Tibial artery (tissue), 4 donors: Measurements from ENCODE around the gene BPIFB2.
"Not testable (repeated sequence)": the region's sequence is repeated elsewhere in the genome, so short reads cannot be mapped to it uniquely, and the experiment has no call there.

ENCODE experiments used
- DNase-seq, 2 donors: peaks; one replicate each; pipeline ENCODE4 v3.0.0-alpha.2; 2019
- H3K27ac ChIP-seq, 2 donors: fragments of 200-600 bp; sonication (generic) in 1 of 2; 1 replicate in 1 of 2; 2 replicates in 1 of 2; pipeline ENCODE4 v1.5.1; 2018 to 2019; ENCODE audit warnings: mild to moderate bottlenecking in 1 of 2
- H3K27me3 ChIP-seq, 2 donors: fragments of 200-600 bp; sonication (generic) in 1 of 2; one replicate each; pipeline versions ENCODE4 v1.5.1 to v1.6.0; 2016 to 2019
- H3K36me3 ChIP-seq, 3 donors: fragments of 200-600 bp; sonication (generic) in 2 of 3; one replicate each; pipeline ENCODE4 v1.5.1; 2016 to 2019; ENCODE audit warnings: mild to moderate bottlenecking in 2 of 3
- H3K4me1 ChIP-seq, 4 donors: fragments of 200-600 bp; sonication (generic) in 2 of 4; 1 replicate in 3 of 4; 2 replicates in 1 of 4; pipeline ENCODE4 v1.5.1; 2016 to 2019
- H3K4me3 ChIP-seq, 2 donors: fragments of 200-600 bp; sonication (generic) in 1 of 2; 1 replicate in 1 of 2; 2 replicates in 1 of 2; pipeline ENCODE4 v1.5.1; 2018 to 2019; ENCODE audit warnings: mild to moderate bottlenecking in 2 of 2
- H3K9me3 ChIP-seq, 3 donors: fragments of 200-600 bp; sonication (generic) in 1 of 3; one replicate each; pipeline ENCODE4 v1.5.1; 2016 to 2019
- CTCF ChIP-seq, 2 experiments: fragments of 200-600 bp in 1 of 2; fragments of 450-650 bp in 1 of 2; IDR thresholded peaks; one replicate each; pipeline ENCODE4 v1.5.1; 2017 to 2019; ENCODE audit warnings: antibody characterized with exemption in 2 of 2, mild to moderate bottlenecking in 1 of 2, moderate library complexity in 1 of 2
- intact Hi-C: fragments of 100-400 bp; cut with DNase I; formaldehyde crosslinking; loops from one replicate; pipeline ENCODE4 v1.15.0; 2023; ENCODE audit warnings: low total_unique reads

Gene BPIFB2

GRCh38 chr20:33042430-33042829 lies 34.9 kb downstream of the BPIFB2 start:
- no peak overlapping the region for H3K27ac ChIP-seq
- no peak overlapping the region for H3K4me3 ChIP-seq
- no peak for TF ChIP-seq CTCF (IDR thresholded peaks at IDR 0.05)
- no peak for DNase-seq
- intact Hi-C loops: no loop called here
- no peaks in the 10 kb centered on the region for H3K4me1 ChIP-seq
- H3K36me3 ChIP-seq: no peaks in the 10 kb centered on the region
- no peaks in the 10 kb centered on the region for H3K27me3 ChIP-seq
- H3K9me3 ChIP-seq: peaks cover 0 to 16% (median 8%) of the 10 kb centered on the region in 3 donors

- Histone ChIP-seq H3K4me3 (no peak overlapping the region), H3K36me3 (no peaks in the 10 kb centered on the region), H3K4me1 (no peaks in the 10 kb centered on the region), H3K9me3 (peaks cover 0 to 16% (median 8%) of the 10 kb centered on the region in 3 donors), H3K27ac (no peak overlapping the region), H3K27me3 (no peaks in the 10 kb centered on the region)
- no peak for DNase-seq
- TF ChIP-seq CTCF (IDR thresholded peaks at IDR 0.05): no peak
- intact Hi-C loops: no loop called here
Measured at GRCh38 chr20:33042983-33043730, 35.7 kb downstream of the BPIFB2 start.

GRCh38 chr20:33043731-33044181 lies 36.3 kb downstream of the BPIFB2 start:
- TF ChIP-seq CTCF (IDR thresholded peaks at IDR 0.05): no peak
- no peak for DNase-seq
- intact Hi-C loops: no loop called here

GRCh38 chr20:33045129-33045721 lies 37.7 kb downstream of the BPIFB2 start:
- intact Hi-C loops, DNase-seq: not testable (repeated sequence)

More at GRCh38 chr20:33043731-33044181, 36.3 kb downstream of the BPIFB2 start:
- Histone ChIP-seq H3K9me3 (peaks cover 0 to 16% (median 8%) of the 10 kb centered on the region in 3 donors), H3K27me3 (no peaks in the 10 kb centered on the region), H3K27ac (no peak overlapping the region), H3K4me1 (no peaks in the 10 kb centered on the region), H3K36me3 (no peaks in the 10 kb centered on the region), H3K4me3 (no peak overlapping the region)

GRCh38 chr20:33046412-33046811 lies 38.9 kb downstream of the BPIFB2 start:
- intact Hi-C loops: no loop called here
- Histone ChIP-seq H3K4me3 (no peak overlapping the region), H3K9me3 (peaks cover 0 to 16% (median 8%) of the 10 kb centered on the region in 3 donors), H3K27me3 (no peaks in the 10 kb centered on the region), H3K36me3 (no peaks in the 10 kb centered on the region), H3K27ac (no peak overlapping the region), H3K4me1 (no peaks in the 10 kb centered on the region)
- DNase-seq: no peak
- TF ChIP-seq CTCF (IDR thresholded peaks at IDR 0.05): no peak

More at GRCh38 chr20:33045129-33045721, 37.7 kb downstream of the BPIFB2 start:
- peaks cover 0 to 16% (median 8%) of the 10 kb centered on the region in 3 donors for H3K9me3 ChIP-seq
- not testable (repeated sequence) for H3K36me3 ChIP-seq, H3K27me3 ChIP-seq, H3K4me3 ChIP-seq, H3K27ac ChIP-seq, H3K4me1 ChIP-seq

GRCh38 chr20:33051333-33051732 lies 43.8 kb downstream of the BPIFB2 start:
- Histone ChIP-seq H3K4me3 (no peak overlapping the region), H3K36me3 (no peaks in the 10 kb centered on the region), H3K27me3 (peaks cover 0 to 19% of the 10 kb centered on the region in 2 donors), H3K4me1 (no peaks in the 10 kb centered on the region), H3K9me3 (peaks cover 0 to 5% (median 0%) of the 10 kb centered on the region in 3 donors), H3K27ac (no peak overlapping the region)
- no peak for DNase-seq
- intact Hi-C loops: no loop called here
- TF ChIP-seq CTCF (IDR thresholded peaks at IDR 0.05): no peak
